NT2/D1 (cell line): ENCODE results near the gene KRTAP29-1.

Experiments
- DNase-seq: peaks from one replicate; pipeline ENCODE4 v3.0.0-alpha.2; 2011; ENCODE audit warnings: low read depth, low spot score
- H3K27me3 ChIP-seq: 2 replicates; pipeline ENCODE4 v1.6.0; 2011; ENCODE audit warnings: mild to moderate bottlenecking; ENCODE audit not compliant: insufficient read length, insufficient read depth
- H3K36me3 ChIP-seq: 2 replicates; pipeline ENCODE4 v1.6.1; 2011; ENCODE audit warnings: mild to moderate bottlenecking, low read length, mixed read lengths; ENCODE audit not compliant: insufficient read depth, insufficient read length
- H3K4me1 ChIP-seq: 2 replicates; pipeline ENCODE4 v1.5.1; 2011; ENCODE audit not compliant: insufficient read depth, insufficient read length
- H3K4me3 ChIP-seq: 2 replicates; pipeline ENCODE4 v1.5.1; 2011; ENCODE audit warnings: low read depth; ENCODE audit not compliant: insufficient read length
- H3K9ac ChIP-seq: 2 replicates; pipeline ENCODE4 v1.6.0; 2011; ENCODE audit warnings: low read depth; ENCODE audit not compliant: insufficient read length
- H3K9me3 ChIP-seq: 2 replicates; pipeline ENCODE4 v1.5.1; 2011; ENCODE audit warnings: mild to moderate bottlenecking, low read length; ENCODE audit not compliant: insufficient read depth
- SUZ12 ChIP-seq: IDR thresholded peaks from 2 replicates; pipeline ENCODE4 v1.6.1; 2011; ENCODE audit not compliant: insufficient read length, insufficient read depth; ENCODE audit errors: extremely low read depth
- YY1 ChIP-seq: IDR thresholded peaks from 2 replicates; pipeline ENCODE4 v1.6.1; 2011; ENCODE audit not compliant: insufficient read length, insufficient read depth
- ZNF274 ChIP-seq: IDR thresholded peaks from 2 replicates; pipeline ENCODE4 v1.6.1; 2011; ENCODE audit warnings: mild to moderate bottlenecking, low read depth, low read length

The KRTAP29-1 gene

DNA sequence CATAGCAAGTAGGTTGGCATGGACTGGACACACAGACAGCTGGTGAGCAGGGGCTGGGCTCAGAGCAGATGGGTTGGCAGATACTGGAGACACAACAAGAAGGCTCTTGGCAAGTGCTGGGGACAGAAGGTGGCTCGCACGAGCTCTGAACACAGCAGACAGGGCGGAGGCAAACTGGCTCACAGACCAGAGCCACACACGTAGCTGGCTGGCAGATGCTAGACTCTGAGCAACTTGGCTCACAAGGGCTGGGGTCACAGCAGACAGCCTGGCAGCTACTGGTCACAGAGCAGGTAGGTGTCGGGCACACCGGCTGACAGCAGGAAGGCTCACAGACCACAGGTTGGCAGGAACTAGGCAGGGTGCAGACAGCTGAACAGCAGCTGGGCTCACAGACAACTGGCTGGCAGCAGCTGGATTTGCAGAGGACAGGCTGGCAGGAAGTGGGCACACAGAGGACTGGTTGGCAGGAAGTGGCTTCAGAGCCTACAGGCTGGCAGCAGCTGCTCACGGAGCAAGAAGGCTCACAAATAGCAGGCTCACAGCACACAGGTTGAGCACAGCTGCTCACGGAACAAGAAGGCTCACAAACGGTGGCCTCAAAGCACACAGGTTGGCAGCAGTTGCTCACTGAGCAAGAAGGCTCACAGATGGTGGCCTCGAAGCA lies 5.7 kb upstream of the KRTAP29-1 start:
- no peak overlapping the region for H3K4me3 ChIP-seq
- DNase-seq, result no peak
- no peaks in the 10 kb centered on the region for H3K27me3 ChIP-seq

DNA sequence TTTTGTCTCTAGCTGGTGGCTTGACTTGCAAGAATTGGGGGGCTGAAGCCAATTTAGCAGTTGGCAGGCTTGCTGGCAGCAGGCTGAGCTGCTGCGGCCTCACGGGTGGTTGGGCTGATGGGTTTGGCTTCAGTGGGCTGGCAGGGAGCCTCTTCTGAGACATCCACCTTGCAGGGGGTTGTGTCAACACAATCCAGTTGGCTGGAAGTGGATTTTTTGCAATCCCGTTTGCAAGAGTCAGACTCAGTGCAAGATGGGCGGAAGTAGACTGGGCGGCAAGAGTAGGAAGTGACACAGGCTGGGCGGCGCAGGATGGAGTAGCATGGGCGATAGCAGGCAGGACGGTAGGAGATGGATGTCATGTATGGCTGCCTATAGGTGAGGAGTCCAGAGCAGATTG lies 5.0 kb upstream of the KRTAP29-1 start:
- H3K27me3 ChIP-seq, result no peaks in the 10 kb centered on the region
- no peaks in the 10 kb centered on the region for H3K4me1 ChIP-seq
- DNase-seq, result no peak
- TF ChIP-seq ZNF274 (no peak), YY1 (no peak), SUZ12 (no peak)
- H3K4me3 ChIP-seq, result no peak overlapping the region
- no peaks in the 10 kb centered on the region for H3K36me3 ChIP-seq
- no peak overlapping the region for H3K9ac ChIP-seq
- no peaks in the 10 kb centered on the region for H3K9me3 ChIP-seq

More for the DNA sequence above, 5.7 kb upstream of the KRTAP29-1 start:
- Histone ChIP-seq H3K9me3 (no peaks in the 10 kb centered on the region), H3K4me1 (no peaks in the 10 kb centered on the region), H3K36me3 (no peaks in the 10 kb centered on the region), H3K9ac (no peak overlapping the region)
- TF ChIP-seq SUZ12 (no peak), ZNF274 (no peak), YY1 (no peak)

DNA sequence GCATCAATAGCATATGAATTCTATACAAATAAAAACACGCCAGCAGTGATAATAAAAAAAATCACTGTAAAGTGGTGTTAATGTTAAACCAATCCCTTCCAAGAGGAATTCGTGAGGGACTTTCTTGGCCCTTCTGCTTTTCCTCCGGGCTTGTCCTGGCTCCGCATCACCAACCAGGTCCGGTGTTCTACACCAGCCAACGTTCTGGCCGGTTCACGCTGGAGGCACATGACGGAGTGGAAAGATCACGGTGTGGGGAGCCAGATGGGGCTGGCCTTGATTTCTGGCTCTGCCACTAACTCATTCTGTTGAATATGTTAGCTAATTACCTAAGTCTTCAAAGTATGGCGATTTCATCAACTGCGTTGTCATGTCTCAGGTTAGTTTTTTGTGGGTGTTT lies 1.4 kb upstream of the KRTAP29-1 start:
- H3K27me3 ChIP-seq, result no peaks in the 10 kb centered on the region
- H3K9ac ChIP-seq, result no peak overlapping the region
- H3K36me3 ChIP-seq, result no peaks in the 10 kb centered on the region
- no peak for DNase-seq
- H3K9me3 ChIP-seq, result no peaks in the 10 kb centered on the region
- H3K4me1 ChIP-seq, result no peaks in the 10 kb centered on the region
- TF ChIP-seq ZNF274 (no peak), YY1 (no peak), SUZ12 (no peak)
- H3K4me3 ChIP-seq, result no peak overlapping the region

DNA sequence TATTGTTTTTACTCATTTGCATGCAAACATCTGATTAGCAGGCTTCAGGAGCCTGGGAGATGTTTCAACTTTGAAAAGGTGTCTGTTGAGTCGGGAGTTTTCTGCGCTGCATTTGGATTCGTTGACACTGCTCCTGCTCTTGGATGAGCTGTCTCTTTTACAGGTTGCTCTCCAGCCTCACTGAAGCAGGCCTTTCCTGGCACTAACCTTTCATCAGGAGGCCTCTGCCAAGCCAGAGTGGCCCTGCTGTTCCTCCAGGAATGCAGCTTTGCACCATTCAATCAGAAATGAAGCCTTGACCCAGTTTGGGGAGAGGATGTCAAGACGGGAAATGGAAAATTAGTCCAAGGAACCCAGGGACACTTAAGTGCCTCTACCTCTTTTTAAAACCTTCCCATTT lies 330 bp upstream of the KRTAP29-1 start:
- TF ChIP-seq SUZ12 (no peak), YY1 (no peak), ZNF274 (no peak)
- no peak for DNase-seq
- no peaks in the 10 kb centered on the region for H3K36me3 ChIP-seq

DNA sequence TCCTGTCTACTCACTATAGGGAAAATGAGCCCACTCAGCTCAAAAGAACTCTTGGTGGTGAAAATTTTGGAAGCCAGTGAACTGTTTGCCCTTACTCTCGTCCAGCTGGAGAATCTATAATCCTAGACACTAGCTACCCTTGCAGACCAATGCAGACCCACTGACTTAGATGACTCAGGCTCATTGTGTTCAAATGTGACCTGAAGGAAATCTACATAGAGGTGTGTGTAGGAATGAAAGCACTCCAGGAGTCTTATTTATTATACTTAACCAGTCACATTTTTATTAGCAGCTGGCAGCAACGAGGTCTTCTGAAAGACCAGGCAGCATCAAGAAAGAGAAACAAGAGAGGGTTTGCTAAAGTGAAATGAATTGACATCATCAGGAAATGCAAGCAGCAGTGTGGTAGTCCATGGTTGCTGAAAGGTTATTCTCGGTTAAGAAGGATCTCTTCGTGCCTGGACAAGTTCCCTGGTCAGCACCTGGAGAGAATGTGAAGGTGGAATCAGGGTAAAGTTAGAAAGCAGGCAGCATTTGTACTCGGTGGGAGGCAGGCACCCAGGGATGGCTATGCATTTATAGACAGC lies 1.4 kb downstream of the KRTAP29-1 start:
- DNase-seq, result no peak
- Histone ChIP-seq H3K9me3 (no peaks in the 10 kb centered on the region), H3K9ac (no peak overlapping the region), H3K4me3 (no peak overlapping the region), H3K4me1 (no peaks in the 10 kb centered on the region), H3K27me3 (no peaks in the 10 kb centered on the region), H3K36me3 (no peaks in the 10 kb centered on the region)
- TF ChIP-seq SUZ12, result no peak
- TF ChIP-seq YY1, result no peak
- TF ChIP-seq ZNF274, result no peak

More for the DNA sequence above, 330 bp upstream of the KRTAP29-1 start:
- Histone ChIP-seq H3K9ac (no peak overlapping the region), H3K27me3 (no peaks in the 10 kb centered on the region), H3K4me3 (no peak overlapping the region), H3K9me3 (no peaks in the 10 kb centered on the region), H3K4me1 (no peaks in the 10 kb centered on the region)

DNA sequence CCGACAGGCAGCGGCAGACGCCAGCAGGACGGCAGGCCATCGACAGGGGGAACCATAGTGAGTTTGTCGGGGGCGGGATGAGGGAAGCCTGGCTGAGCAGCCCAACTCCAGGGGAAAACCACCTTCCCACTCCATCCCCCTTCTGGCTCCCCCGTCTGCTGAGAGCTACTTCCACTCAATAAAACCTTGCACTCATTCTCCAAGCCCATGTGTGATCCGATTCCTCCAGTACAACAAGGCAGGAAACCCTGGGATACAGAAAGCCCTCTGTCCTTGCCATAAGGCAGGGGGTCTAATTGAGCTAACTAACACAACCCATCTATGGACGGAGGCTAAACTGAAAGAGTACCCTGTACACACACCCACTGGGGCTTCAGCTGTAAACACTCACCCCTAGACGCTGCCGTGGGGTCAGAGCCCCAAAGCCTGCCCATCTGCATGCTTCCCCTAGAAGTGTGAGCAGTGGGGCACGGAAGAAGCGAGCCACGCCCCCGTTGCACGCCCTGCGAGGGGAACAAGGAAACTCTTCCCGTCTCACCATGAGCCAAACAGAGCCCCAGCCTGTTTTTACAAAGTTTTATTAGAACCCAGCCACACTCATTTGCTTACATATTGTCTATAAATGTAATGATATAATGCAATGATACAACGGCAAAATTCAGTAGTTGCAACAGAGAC lies 4.1 kb downstream of the KRTAP29-1 start:
- Histone ChIP-seq H3K4me1 (no peaks in the 10 kb centered on the region), H3K9ac (no peak overlapping the region), H3K27me3 (no peaks in the 10 kb centered on the region), H3K36me3 (no peaks in the 10 kb centered on the region), H3K4me3 (no peak overlapping the region), H3K9me3 (no peaks in the 10 kb centered on the region)
- no peak for DNase-seq
- no peak for TF ChIP-seq SUZ12
- no peak for TF ChIP-seq YY1
- TF ChIP-seq ZNF274, result no peak

DNA sequence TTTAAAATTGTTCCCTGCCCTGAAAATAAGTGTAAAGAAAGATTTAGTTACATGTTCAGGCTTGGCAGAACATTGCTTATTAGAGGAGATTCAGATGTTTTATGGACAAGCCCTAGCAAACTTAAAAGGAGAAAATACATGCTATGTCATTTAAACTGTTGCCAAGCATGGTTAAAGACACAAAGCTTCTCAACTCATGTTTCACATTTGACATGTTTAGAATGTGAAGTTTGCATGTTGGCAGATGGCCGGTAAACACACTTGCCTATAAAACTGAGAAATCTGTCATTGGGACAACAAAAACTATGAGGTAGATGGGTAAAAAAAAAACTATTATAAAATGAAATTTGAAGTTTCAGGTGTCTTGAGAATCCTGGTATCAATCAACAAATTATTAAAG lies 5.8 kb downstream of the KRTAP29-1 start:
- Histone ChIP-seq H3K4me1 (no peaks in the 10 kb centered on the region), H3K9me3 (no peaks in the 10 kb centered on the region), H3K27me3 (no peaks in the 10 kb centered on the region), H3K9ac (no peak overlapping the region), H3K36me3 (no peaks in the 10 kb centered on the region), H3K4me3 (no peak overlapping the region)
- TF ChIP-seq ZNF274 (no peak), SUZ12 (no peak), YY1 (no peak)
- no peak for DNase-seq

DNA sequence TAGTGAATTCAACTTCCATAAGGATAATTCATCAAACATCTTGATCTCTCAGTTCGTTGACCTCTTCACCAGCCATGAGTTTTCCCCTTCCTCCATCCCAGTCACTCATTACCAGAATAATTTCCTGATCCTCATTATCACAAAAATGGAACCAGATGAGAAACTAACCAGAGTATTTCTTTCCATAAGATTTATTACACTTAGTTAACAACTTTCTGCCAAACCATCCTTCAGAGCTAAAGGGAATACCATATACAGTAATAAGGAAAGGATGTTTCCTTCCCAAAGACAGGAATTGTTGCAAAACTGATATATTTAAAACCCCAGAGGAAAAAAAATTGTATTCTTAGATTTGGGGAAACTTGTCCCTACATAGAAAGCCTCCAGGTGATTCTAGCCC lies 8.6 kb downstream of the KRTAP29-1 start:
- H3K9me3 ChIP-seq, result no peaks in the 10 kb centered on the region
- no peaks in the 10 kb centered on the region for H3K36me3 ChIP-seq
- TF ChIP-seq SUZ12, result no peak
- no peak for TF ChIP-seq ZNF274
- no peak for TF ChIP-seq YY1
- H3K9ac ChIP-seq, result no peak overlapping the region
- no peak for DNase-seq
- no peaks in the 10 kb centered on the region for H3K4me1 ChIP-seq
- H3K4me3 ChIP-seq, result no peak overlapping the region
- no peaks in the 10 kb centered on the region for H3K27me3 ChIP-seq
